ENCODE results near the gene ZKSCAN4.
A peak's percentile ranks its signal among the peaks of the same experiment; 100 is the strongest.

ZKSCAN4 gene

GRCh38 chr6:28248916-28249315 is 3.2 kb downstream of the ZKSCAN4 start:
- H3K27me3 ChIP-seq (ENCODE audit: insufficient read depth, low read length) = no peaks in the 10 kb centered on the region
- no peak overlapping the region for H3K4me3 ChIP-seq (ENCODE audit: low read length)
- H3K27ac ChIP-seq (ENCODE audit: low read depth, low read length) = no peak overlapping the region
- WGBS = 98% methylated on average over 1 of the region's 1 CpG
- H3K36me3 ChIP-seq (ENCODE audit: insufficient read depth, low read length) = peaks cover 53% of the 10 kb centered on the region
- H3K9me3 ChIP-seq (ENCODE audit: insufficient read depth, low read depth, low read length) = no peaks in the 10 kb centered on the region
- H3K4me1 ChIP-seq (ENCODE audit: insufficient read depth, low read length) = peaks cover 6% of the 10 kb centered on the region
- no peak overlapping the region for H3K9ac ChIP-seq (ENCODE audit: low read depth, low read length)

GRCh38 chr6:28245206-28245941 is 6.7 kb downstream of the ZKSCAN4 start:
- WGBS = 93% methylated on average over 6 of the region's 6 CpGs
- H3K36me3 ChIP-seq (ENCODE audit: insufficient read depth, low read length) = peaks cover 56% of the 10 kb centered on the region

GRCh38 chr6:28243946-28244345 is 8.1 kb downstream of the ZKSCAN4 start:
- no peaks in the 10 kb centered on the region for H3K4me1 ChIP-seq (ENCODE audit: insufficient read depth, low read length)
- H3K9ac ChIP-seq (ENCODE audit: low read depth, low read length) = no peak overlapping the region
- H3K9me3 ChIP-seq (ENCODE audit: insufficient read depth, low read depth, low read length) = no peaks in the 10 kb centered on the region
- peaks cover 48% of the 10 kb centered on the region for H3K36me3 ChIP-seq (ENCODE audit: insufficient read depth, low read length)
- no peak overlapping the region for H3K27ac ChIP-seq (ENCODE audit: low read depth, low read length)
- no peaks in the 10 kb centered on the region for H3K27me3 ChIP-seq (ENCODE audit: insufficient read depth, low read length)
- no peak overlapping the region for H3K4me3 ChIP-seq (ENCODE audit: low read length)
- WGBS = 90% methylated on average over 3 of the region's 3 CpGs

More at GRCh38 chr6:28245206-28245941, 6.7 kb downstream of the ZKSCAN4 start:
- H3K27ac ChIP-seq (ENCODE audit: low read depth, low read length) = no peak overlapping the region
- H3K4me3 ChIP-seq (ENCODE audit: low read length) = no peak overlapping the region
- no peaks in the 10 kb centered on the region for H3K9me3 ChIP-seq (ENCODE audit: insufficient read depth, low read depth, low read length)
- no peaks in the 10 kb centered on the region for H3K27me3 ChIP-seq (ENCODE audit: insufficient read depth, low read length)
- H3K4me1 ChIP-seq (ENCODE audit: insufficient read depth, low read length) = no peaks in the 10 kb centered on the region
- no peak overlapping the region for H3K9ac ChIP-seq (ENCODE audit: low read depth, low read length)

- 100% methylated on average over 1 of the region's 1 CpG for WGBS
- Histone ChIP-seq H3K9me3 (ENCODE audit: insufficient read depth, low read depth, low read length) (no peaks in the 10 kb centered on the region), H3K9ac (ENCODE audit: low read depth, low read length) (no peak overlapping the region), H3K27ac (ENCODE audit: low read depth, low read length) (no peak overlapping the region), H3K36me3 (ENCODE audit: insufficient read depth, low read length) (peaks cover 27% of the 10 kb centered on the region), H3K4me3 (ENCODE audit: low read length) (no peak overlapping the region), H3K4me1 (ENCODE audit: insufficient read depth, low read length) (no peaks in the 10 kb centered on the region), H3K27me3 (ENCODE audit: insufficient read depth, low read length) (no peaks in the 10 kb centered on the region)
Measured at GRCh38 chr6:28240471-28240870, 11.6 kb downstream of the ZKSCAN4 start.

GRCh38 chr6:28239636-28240035 is 12.4 kb downstream of the ZKSCAN4 start:
- no peak overlapping the region for H3K9ac ChIP-seq (ENCODE audit: low read depth, low read length)
- no peaks in the 10 kb centered on the region for H3K4me1 ChIP-seq (ENCODE audit: insufficient read depth, low read length)
- H3K27me3 ChIP-seq (ENCODE audit: insufficient read depth, low read length) = no peaks in the 10 kb centered on the region
- WGBS = 100% methylated on average over 1 of the region's 1 CpG
- no peaks in the 10 kb centered on the region for H3K9me3 ChIP-seq (ENCODE audit: insufficient read depth, low read depth, low read length)
- H3K36me3 ChIP-seq (ENCODE audit: insufficient read depth, low read length) = peaks cover 23% of the 10 kb centered on the region
- H3K27ac ChIP-seq (ENCODE audit: low read depth, low read length) = no peak overlapping the region
- H3K4me3 ChIP-seq (ENCODE audit: low read length) = no peak overlapping the region

GRCh38 chr6:28235912-28236452 is 16.1 kb downstream of the ZKSCAN4 start:
- H3K27ac ChIP-seq (ENCODE audit: low read depth, low read length) = no peak overlapping the region
- no peak overlapping the region for H3K4me3 ChIP-seq (ENCODE audit: low read length)
- no peaks in the 10 kb centered on the region for H3K9me3 ChIP-seq (ENCODE audit: insufficient read depth, low read depth, low read length)
- no peak overlapping the region for H3K9ac ChIP-seq (ENCODE audit: low read depth, low read length)
- 75% methylated on average over 3 of the region's 3 CpGs for WGBS
- peaks cover 46% of the 10 kb centered on the region for H3K36me3 ChIP-seq (ENCODE audit: insufficient read depth, low read length)
- no peaks in the 10 kb centered on the region for H3K4me1 ChIP-seq (ENCODE audit: insufficient read depth, low read length)
- no peaks in the 10 kb centered on the region for H3K27me3 ChIP-seq (ENCODE audit: insufficient read depth, low read length)

- no peaks in the 10 kb centered on the region for H3K27me3 ChIP-seq (ENCODE audit: insufficient read depth, low read length)
- WGBS = 97% methylated on average over 11 of the region's 11 CpGs
- no peaks in the 10 kb centered on the region for H3K4me1 ChIP-seq (ENCODE audit: insufficient read depth, low read length)
- no peak overlapping the region for H3K9ac ChIP-seq (ENCODE audit: low read depth, low read length)
- no peak overlapping the region for H3K27ac ChIP-seq (ENCODE audit: low read depth, low read length)
- no peaks in the 10 kb centered on the region for H3K9me3 ChIP-seq (ENCODE audit: insufficient read depth, low read depth, low read length)
- peaks cover 68% of the 10 kb centered on the region for H3K36me3 ChIP-seq (ENCODE audit: insufficient read depth, low read length)
- no peak overlapping the region for H3K4me3 ChIP-seq (ENCODE audit: low read length)
Measured at GRCh38 chr6:28232785-28233184, 19.3 kb downstream of the ZKSCAN4 start.

- 94% methylated on average over 2 of the region's 2 CpGs for WGBS
- H3K9ac ChIP-seq (ENCODE audit: low read depth, low read length) = peak overlapping the region; percentile 87; the same call in 1 of the 2 replicates
- H3K27ac ChIP-seq (ENCODE audit: low read depth, low read length) = no peak overlapping the region
- peak overlapping the region; percentile 100 for H3K4me3 ChIP-seq (ENCODE audit: low read length)
- peaks cover 11% of the 10 kb centered on the region; the same call in 1 of the 2 replicates for H3K4me1 ChIP-seq (ENCODE audit: insufficient read depth, low read length)
- H3K27me3 ChIP-seq (ENCODE audit: insufficient read depth, low read length) = peaks cover 27% of the 10 kb centered on the region
- H3K36me3 ChIP-seq (ENCODE audit: insufficient read depth, low read length) = peaks cover 43% of the 10 kb centered on the region
- H3K9me3 ChIP-seq (ENCODE audit: insufficient read depth, low read depth, low read length) = no peaks in the 10 kb centered on the region
Measured at GRCh38 chr6:28226460-28226859, 25.6 kb downstream of the ZKSCAN4 start.

- Histone ChIP-seq H3K9me3 (ENCODE audit: insufficient read depth, low read depth, low read length) (no peaks in the 10 kb centered on the region), H3K27ac (ENCODE audit: low read depth, low read length) (peak within 1 kb of the TSS; percentile 52; the same call in 1 of the 2 replicates), H3K4me3 (ENCODE audit: low read length) (peak within 1 kb of the TSS; percentile 100), H3K9ac (ENCODE audit: low read depth, low read length) (peak within 1 kb of the TSS; percentile 87), H3K4me1 (ENCODE audit: insufficient read depth, low read length) (peaks cover 11% of the 10 kb centered on the region; the same call in 1 of the 2 replicates), H3K27me3 (ENCODE audit: insufficient read depth, low read length) (peaks cover 39% of the 10 kb centered on the region), H3K36me3 (ENCODE audit: insufficient read depth, low read length) (peaks cover 31% of the 10 kb centered on the region)
- under 1% methylated on average over 43 of the region's 45 CpGs for WGBS
Measured at GRCh38 chr6:28225056-28225834, 26.8 kb downstream of the ZKSCAN4 start, which contains the start of gene ZSCAN9. Gene ZSCAN9 (plus strand): TSS chr6:28225275. CDS start chr6:28227085, 1,810 bp downstream.

- H3K36me3 ChIP-seq (ENCODE audit: insufficient read depth, low read length) = peaks cover 24% of the 10 kb centered on the region
- H3K27ac ChIP-seq (ENCODE audit: low read depth, low read length) = peak overlapping the region; percentile 41; the same call in 1 of the 2 replicates
- H3K4me1 ChIP-seq (ENCODE audit: insufficient read depth, low read length) = peaks cover 11% of the 10 kb centered on the region; the same call in 1 of the 2 replicates
- peaks cover 48% of the 10 kb centered on the region for H3K27me3 ChIP-seq (ENCODE audit: insufficient read depth, low read length)
- peak overlapping the region; percentile 100 for H3K4me3 ChIP-seq (ENCODE audit: low read length)
- peak overlapping the region; percentile 87 for H3K9ac ChIP-seq (ENCODE audit: low read depth, low read length)
- 67% methylated on average over 9 of the region's 9 CpGs for WGBS
- H3K9me3 ChIP-seq (ENCODE audit: insufficient read depth, low read depth, low read length) = no peaks in the 10 kb centered on the region
Measured at GRCh38 chr6:28224131-28225055, 27.7 kb downstream of the ZKSCAN4 start.
